ENCODE measurements around the gene MTA1. TPM values are rescaled to one million over a fixed set of nuclear protein-coding genes. Genes with fewer than 3 reads are reported as not detected.
A peak's percentile ranks its signal among the peaks of the same experiment; 100 is the strongest.

The MTA1 gene
- total RNA-seq, 1 donor from 2014 or later, result 44.1 TPM

GRCh38 chr14:105386581-105387529 lies 32.8 kb upstream of the MTA1 start:
- DNase-seq (ENCODE audit: low read depth, low spot score), result no peak

- no peak for DNase-seq (ENCODE audit: low read depth, low spot score)
These were observed 32.1 kb upstream of the MTA1 start for GRCh38 chr14:105387530-105387922.

GRCh38 chr14:105388110-105388951 lies 31.3 kb upstream of the MTA1 start:
- DNase-seq (ENCODE audit: low read depth, low spot score), result no peak

- no peak for DNase-seq (ENCODE audit: low read depth, low spot score)
These were observed 30.7 kb upstream of the MTA1 start for GRCh38 chr14:105388976-105389375.

- DNase-seq (ENCODE audit: low read depth, low spot score), result no peak
These were observed 30.1 kb upstream of the MTA1 start for GRCh38 chr14:105389534-105389933.

- DNase-seq (ENCODE audit: low read depth, low spot score), result no peak
These were observed 29.4 kb upstream of the MTA1 start for GRCh38 chr14:105389976-105390848.

- no peak for DNase-seq (ENCODE audit: low read depth, low spot score)
These were observed 28.7 kb upstream of the MTA1 start for GRCh38 chr14:105390849-105391500.

GRCh38 chr14:105391541-105391940 lies 28.1 kb upstream of the MTA1 start:
- no peak for DNase-seq (ENCODE audit: low read depth, low spot score)

- DNase-seq (ENCODE audit: low read depth, low spot score), result no peak
These were observed 27.2 kb upstream of the MTA1 start for GRCh38 chr14:105392131-105393090.

GRCh38 chr14:105393151-105393550 lies 26.5 kb upstream of the MTA1 start:
- DNase-seq (ENCODE audit: low read depth, low spot score), result no peak

- no peak for DNase-seq (ENCODE audit: low read depth, low spot score)
These were observed 24.7 kb upstream of the MTA1 start for GRCh38 chr14:105394714-105395537.

- no peak for DNase-seq (ENCODE audit: low read depth, low spot score)
These were observed 24.1 kb upstream of the MTA1 start for GRCh38 chr14:105395538-105395854.

- DNase-seq (ENCODE audit: low read depth, low spot score), result no peak
These were observed 22.2 kb upstream of the MTA1 start for GRCh38 chr14:105397350-105397931.

- DNase-seq (ENCODE audit: low read depth, low spot score), result peak; percentile 41
These were observed 21.4 kb upstream of the MTA1 start, which contains the start of gene TEX22 for GRCh38 chr14:105398044-105398725. Gene TEX22 (plus strand): TSS chr14:105398538. CDS start chr14:105399341, 803 bp downstream.

- DNase-seq (ENCODE audit: low read depth, low spot score), result no peak
These were observed 20.7 kb upstream of the MTA1 start for GRCh38 chr14:105398726-105399465.

- DNase-seq (ENCODE audit: low read depth, low spot score), result no peak
These were observed 20.2 kb upstream of the MTA1 start for GRCh38 chr14:105399466-105399775.

GRCh38 chr14:105400016-105400415 lies 19.6 kb upstream of the MTA1 start:
- no peak for DNase-seq (ENCODE audit: low read depth, low spot score)
